Measurements from ENCODE around the gene JAGN1. TPM values are rescaled to one million over a fixed set of nuclear protein-coding genes. Genes with fewer than 3 reads are reported as not detected.

JAGN1 gene
- polyA plus RNA-seq, 1 of the 3 experiments (the other 2 are of a cell fraction): 41.6 TPM

- H3K9me3 ChIP-seq: no peaks in the 10 kb centered on the region
These were observed 44.2 kb upstream of the JAGN1 start for GRCh38 chr3:9846231-9846630.

GRCh38 chr3:9846931-9847488 lies 43.4 kb upstream of the JAGN1 start:
- peaks cover 0 to under 1% of the 10 kb centered on the region in 2 experiments for H3K36me3 ChIP-seq (replicated peaks in 1 of 2; ENCODE audit: control insufficient read depth in 1 of 2, insufficient read depth in 2 of 2, low read length in 1 of 2)
- no peak overlapping the region for H3K27ac ChIP-seq (ENCODE audit: low read depth in 2 of 2, low read length in 1 of 2)
- H3F3A ChIP-seq (replicated peaks; ENCODE audit: insufficient read depth): peaks cover 3% of the 10 kb centered on the region
- no peak overlapping the region for H3K4me2 ChIP-seq
- no peaks in the 10 kb centered on the region for H3K9me2 ChIP-seq
- ChIA-PET CTCF (interaction anchor here (0.5 to 2.3 kb wide), 5 partner anchors 51 to 100 kb away, joined by 3 to 11 read pairs (median 3); no protein-coding TSS in a partner anchor), POLR2A (no interaction called here)
- H3K79me2 ChIP-seq (ENCODE audit: insufficient read depth): peaks cover 13% of the 10 kb centered on the region; the same call in 1 of the 2 replicates
- peaks cover 5% of the 10 kb centered on the region in 2 experiments; a peak in 2 of 4 replicates for H3K4me1 ChIP-seq (ENCODE audit: control insufficient read depth in 1 of 2, insufficient read depth in 2 of 2, low read depth in 1 of 2, low read length in 1 of 2)
- no peak overlapping the region for H3K4me3 ChIP-seq (ENCODE audit: low read depth in 2 of 2, low read length in 1 of 2)
- H3K9ac ChIP-seq: no peak overlapping the region
- TF ChIP-seq FOSL2 (IDR thresholded peaks at IDR 0.05; ENCODE audit: borderline replicate concordance, low read depth): no peak
- TF ChIP-seq NFIC (IDR thresholded peaks at IDR 0.05; ENCODE audit: borderline replicate concordance): no peak
- no peak for TF ChIP-seq ELF1 (IDR thresholded peaks at IDR 0.05)
- no peak for TF ChIP-seq GABPA (IDR thresholded peaks at IDR 0.05; ENCODE audit: low read depth)
- no peak for TF ChIP-seq CTCF (IDR thresholded peaks at IDR 0.05)
- TF ChIP-seq RFX5 (IDR thresholded peaks at IDR 0.05; ENCODE audit: low read length): no peak
- no peak for TF ChIP-seq USF1 (IDR thresholded peaks at IDR 0.05; ENCODE audit: borderline replicate concordance, low read depth)
- no peak for TF ChIP-seq MEF2A (IDR thresholded peaks at IDR 0.05; ENCODE audit: borderline replicate concordance, low read depth)
- no peak for TF ChIP-seq TCF12 (IDR thresholded peaks at IDR 0.05)
- H3K27me3 ChIP-seq (ENCODE audit: insufficient read depth): no peaks in the 10 kb centered on the region
- no peak overlapping the region for H2AFZ ChIP-seq (ENCODE audit: low read depth)
- no peaks in the 10 kb centered on the region for H3K9me3 ChIP-seq
- no peaks in the 10 kb centered on the region for H4K20me1 ChIP-seq (ENCODE audit: insufficient read depth)
- 93% methylated on average over 6 of the region's 6 CpGs for WGBS (ENCODE audit: low lambda C conversion rate)
- no peak for DNase-seq

More at GRCh38 chr3:9846231-9846630, 44.2 kb upstream of the JAGN1 start:
- Histone ChIP-seq H3K36me3 (replicated peaks in 1 of 2; ENCODE audit: control insufficient read depth in 1 of 2, insufficient read depth in 2 of 2, low read length in 1 of 2) (peaks cover 4% of the 10 kb centered on the region in 2 experiments), H3F3A (replicated peaks; ENCODE audit: insufficient read depth) (peaks cover 3% of the 10 kb centered on the region), H2AFZ (ENCODE audit: low read depth) (no peak overlapping the region), H3K9ac (no peak overlapping the region), H3K79me2 (ENCODE audit: insufficient read depth) (peaks cover 13% of the 10 kb centered on the region; the same call in 1 of the 2 replicates), H3K27me3 (ENCODE audit: insufficient read depth) (no peaks in the 10 kb centered on the region), H3K4me1 (ENCODE audit: control insufficient read depth in 1 of 2, insufficient read depth in 2 of 2, low read depth in 1 of 2, low read length in 1 of 2) (peaks cover 5% of the 10 kb centered on the region in 2 experiments; a peak in 2 of 4 replicates), H3K4me3 (ENCODE audit: low read depth in 2 of 2, low read length in 1 of 2) (no peak overlapping the region), H4K20me1 (ENCODE audit: insufficient read depth) (no peaks in the 10 kb centered on the region), H3K9me2 (no peaks in the 10 kb centered on the region), H3K27ac (ENCODE audit: low read depth in 2 of 2, low read length in 1 of 2) (no peak overlapping the region), H3K4me2 (no peak overlapping the region)
- DNase-seq: no peak
- 100% methylated on average over 1 of the region's 6 CpGs for WGBS (ENCODE audit: low lambda C conversion rate)
- CTCF ChIA-PET: interaction anchor here (1.0 to 2.3 kb wide), 3 partner anchors 51 to 100 kb away, joined by 3 to 11 read pairs (median 3); no protein-coding TSS in a partner anchor
- TF ChIP-seq RXRA (IDR thresholded peaks at IDR 0.05; ENCODE audit: borderline replicate concordance, low read depth) (no peak), FOXM1 (IDR thresholded peaks at IDR 0.05; ENCODE audit: low read depth) (no peak), SIN3A (IDR thresholded peaks at IDR 0.05; ENCODE audit: borderline replicate concordance, low read depth, low read length) (no peak), FOXJ3 (CRISPR knock-in tag; IDR thresholded peaks at IDR 0.05) (no peak), TCF12 (IDR thresholded peaks at IDR 0.05) (no peak), RAD21 (IDR thresholded peaks at IDR 0.05; ENCODE audit: low read length) (no peak), MEF2A (IDR thresholded peaks at IDR 0.05; ENCODE audit: borderline replicate concordance, low read depth) (no peak), SMC3 (IDR thresholded peaks at IDR 0.05; ENCODE audit: low read depth, low read length) (no peak), TAF1 (IDR thresholded peaks at IDR 0.05; ENCODE audit: borderline replicate concordance, low read depth, low read length) (no peak), NRF1 (IDR thresholded peaks at IDR 0.05; ENCODE audit: low read depth, low read length) (no peak)
- TF ChIP-seq, protein P1, sequence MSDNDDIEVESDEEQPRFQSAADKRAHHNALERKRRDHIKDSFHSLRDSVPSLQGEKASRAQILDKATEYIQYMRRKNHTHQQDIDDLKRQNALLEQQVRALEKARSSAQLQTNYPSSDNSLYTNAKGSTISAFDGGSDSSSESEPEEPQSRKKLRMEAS (IDR thresholded peaks at IDR 0.05; ENCODE audit: low read depth): no peak
- TF ChIP-seq, protein P2, sequence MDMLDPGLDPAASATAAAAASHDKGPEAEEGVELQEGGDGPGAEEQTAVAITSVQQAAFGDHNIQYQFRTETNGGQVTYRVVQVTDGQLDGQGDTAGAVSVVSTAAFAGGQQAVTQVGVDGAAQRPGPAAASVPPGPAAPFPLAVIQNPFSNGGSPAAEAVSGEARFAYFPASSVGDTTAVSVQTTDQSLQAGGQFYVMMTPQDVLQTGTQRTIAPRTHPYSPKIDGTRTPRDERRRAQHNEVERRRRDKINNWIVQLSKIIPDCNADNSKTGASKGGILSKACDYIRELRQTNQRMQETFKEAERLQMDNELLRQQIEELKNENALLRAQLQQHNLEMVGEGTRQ (IDR thresholded peaks at IDR 0.05; ENCODE audit: borderline replicate concordance, low read depth, low read length): no peak
- TF ChIP-seq, protein P3, sequence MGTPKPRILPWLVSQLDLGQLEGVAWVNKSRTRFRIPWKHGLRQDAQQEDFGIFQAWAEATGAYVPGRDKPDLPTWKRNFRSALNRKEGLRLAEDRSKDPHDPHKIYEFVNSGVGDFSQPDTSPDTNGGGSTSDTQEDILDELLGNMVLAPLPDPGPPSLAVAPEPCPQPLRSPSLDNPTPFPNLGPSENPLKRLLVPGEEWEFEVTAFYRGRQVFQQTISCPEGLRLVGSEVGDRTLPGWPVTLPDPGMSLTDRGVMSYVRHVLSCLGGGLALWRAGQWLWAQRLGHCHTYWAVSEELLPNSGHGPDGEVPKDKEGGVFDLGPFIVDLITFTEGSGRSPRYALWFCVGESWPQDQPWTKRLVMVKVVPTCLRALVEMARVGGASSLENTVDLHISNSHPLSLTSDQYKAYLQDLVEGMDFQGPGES (IDR thresholded peaks at IDR 0.05; ENCODE audit: low read depth, low read length): no peak
- TF ChIP-seq, protein P4, sequence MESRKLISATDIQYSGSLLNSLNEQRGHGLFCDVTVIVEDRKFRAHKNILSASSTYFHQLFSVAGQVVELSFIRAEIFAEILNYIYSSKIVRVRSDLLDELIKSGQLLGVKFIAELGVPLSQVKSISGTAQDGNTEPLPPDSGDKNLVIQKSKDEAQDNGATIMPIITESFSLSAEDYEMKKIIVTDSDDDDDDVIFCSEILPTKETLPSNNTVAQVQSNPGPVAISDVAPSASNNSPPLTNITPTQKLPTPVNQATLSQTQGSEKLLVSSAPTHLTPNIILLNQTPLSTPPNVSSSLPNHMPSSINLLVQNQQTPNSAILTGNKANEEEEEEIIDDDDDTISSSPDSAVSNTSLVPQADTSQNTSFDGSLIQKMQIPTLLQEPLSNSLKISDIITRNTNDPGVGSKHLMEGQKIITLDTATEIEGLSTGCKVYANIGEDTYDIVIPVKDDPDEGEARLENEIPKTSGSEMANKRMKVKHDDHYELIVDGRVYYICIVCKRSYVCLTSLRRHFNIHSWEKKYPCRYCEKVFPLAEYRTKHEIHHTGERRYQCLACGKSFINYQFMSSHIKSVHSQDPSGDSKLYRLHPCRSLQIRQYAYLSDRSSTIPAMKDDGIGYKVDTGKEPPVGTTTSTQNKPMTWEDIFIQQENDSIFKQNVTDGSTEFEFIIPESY (IDR thresholded peaks at IDR 0.05; ENCODE audit: borderline replicate concordance, low read depth): no peak
- POLR2A ChIA-PET: no interaction called here
